D721Med (cell line): Measurements from ENCODE around the gene HDGFL3.

Experiments used
- DNase-seq: peaks from one replicate; pipeline ENCODE4 v3.0.0; 2011; ENCODE audit warnings: low spot score; ENCODE audit not compliant: insufficient read length
- FAIRE-seq: peaks from 2 replicates; lab custom pipeline; 2011; peaks lifted over from hg19 to GRCh38; lab: Jason Lieb, UNC
- CTCF ChIP-seq: IDR thresholded peaks from 2 replicates; pipeline ENCODE4 v1.5.1; 2012; ENCODE audit warnings: mild to moderate bottlenecking, control low read depth; ENCODE audit not compliant: insufficient read depth; ENCODE audit errors: missing control alignments

The HDGFL3 gene

DNA sequence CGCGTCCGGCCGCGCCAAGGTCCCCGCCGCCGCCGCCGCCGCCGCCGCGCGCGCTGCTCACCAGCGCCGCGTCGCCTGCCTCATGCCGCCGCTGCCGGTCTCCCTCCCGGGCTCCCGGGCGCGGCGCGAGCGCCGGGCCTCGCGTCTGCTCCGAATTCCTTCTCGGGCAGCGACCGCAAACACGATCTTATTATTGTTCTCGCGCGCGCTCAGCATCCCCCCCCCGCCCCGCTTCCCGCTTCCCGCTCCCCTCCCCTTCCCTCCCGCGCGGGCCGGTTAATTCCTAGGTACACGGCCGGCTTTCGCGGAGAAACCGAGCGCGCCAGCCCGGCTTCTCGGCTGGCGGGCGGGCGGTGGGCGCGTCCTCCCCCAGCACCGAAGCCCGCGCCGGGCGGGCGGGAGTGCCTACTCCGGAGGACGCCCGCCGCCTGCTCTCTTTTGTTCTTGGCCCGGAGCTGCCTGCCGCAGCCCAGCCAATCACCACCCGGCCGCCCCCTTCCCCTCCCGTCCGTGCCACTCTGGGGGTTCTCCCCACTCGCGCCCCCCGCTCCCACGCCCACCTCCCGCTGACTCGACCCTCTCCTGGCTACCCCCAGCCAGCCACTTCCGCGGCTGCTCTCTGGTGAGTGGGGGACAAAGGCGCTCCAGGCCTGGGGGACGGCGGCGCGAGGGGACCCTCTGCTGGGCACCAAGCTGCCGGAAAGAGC, at the start of gene HDGFL3:
HDGFL3 (minus strand) TSS at position 164 of the 707 bp plus-strand sequence. CDS start 409 bp downstream, outside the sequence.
- FAIRE-seq = no peak
- no peak for TF ChIP-seq CTCF
- DNase-seq = peak; percentile 43

DNA sequence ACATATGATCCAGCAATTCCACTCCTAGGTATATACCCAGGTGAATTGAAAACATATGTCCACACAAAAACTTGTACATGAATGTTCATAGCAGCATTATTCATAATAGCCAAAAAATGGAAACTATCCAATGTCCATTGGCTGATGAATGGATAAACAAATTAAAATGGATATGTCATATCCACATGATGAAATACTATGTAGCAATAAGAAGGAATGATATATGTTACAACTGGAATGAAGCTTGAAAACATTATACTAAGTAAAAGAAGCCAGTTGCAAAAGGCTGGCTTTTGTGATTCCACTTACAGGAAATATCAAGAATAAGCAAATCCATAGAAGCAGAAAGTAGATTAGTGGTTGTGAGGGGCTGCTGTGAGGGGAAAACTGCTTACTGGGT, 43.2 kb upstream of the HDGFL3 start:
- no peak for TF ChIP-seq CTCF
- no peak for DNase-seq
- FAIRE-seq = no peak

DNA sequence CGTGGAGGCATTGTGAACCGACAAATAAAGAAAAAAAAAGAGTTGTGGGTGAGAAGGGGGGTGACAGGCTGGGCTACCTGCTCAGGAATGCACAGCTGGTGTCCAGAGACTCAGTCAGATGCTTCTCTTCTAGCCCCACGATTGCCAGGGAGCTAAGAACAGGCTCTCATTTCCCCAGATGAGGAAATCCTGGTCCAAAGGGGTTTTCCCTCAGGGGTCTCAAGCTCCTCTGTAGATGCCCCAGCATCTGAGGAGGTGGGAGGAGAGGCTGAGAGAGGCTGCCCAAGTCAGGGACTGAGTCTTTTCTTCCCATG, 41.4 kb upstream of the HDGFL3 start:
- DNase-seq = no peak
- FAIRE-seq = no peak
- TF ChIP-seq CTCF = no peak

GRCh38 chr15:83248151-83249029, 40.8 kb upstream of the HDGFL3 start:
- TF ChIP-seq CTCF = peak; percentile 81
- peak; percentile 76 for FAIRE-seq
- DNase-seq = no peak

DNA sequence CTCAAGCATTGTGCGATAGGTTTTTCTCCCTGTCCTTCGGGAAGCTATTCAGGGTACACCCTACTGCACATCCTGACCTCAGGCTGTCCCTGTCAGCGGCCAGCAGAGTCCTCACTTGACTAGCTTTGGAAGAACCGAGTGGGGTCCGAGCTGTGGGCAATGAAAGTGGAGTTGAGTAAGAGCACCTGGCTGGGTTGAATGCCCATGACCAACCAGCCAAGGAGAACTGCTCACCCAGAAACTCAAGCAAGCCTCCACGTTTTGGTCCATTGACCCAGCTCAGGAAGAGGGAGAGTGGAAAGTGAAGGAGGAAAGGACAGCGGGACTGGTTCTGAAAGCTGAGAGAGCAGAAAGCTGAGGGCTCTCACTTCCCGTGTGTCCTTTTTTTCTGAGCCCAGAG, 36.0 kb upstream of the HDGFL3 start:
- no peak for FAIRE-seq

GRCh38 chr15:83230242-83230641, 22.6 kb upstream of the HDGFL3 start:
- no peak for TF ChIP-seq CTCF
- DNase-seq (no peak), FAIRE-seq (no peak)

More for the DNA sequence above, 36.0 kb upstream of the HDGFL3 start:
- no peak for DNase-seq
- TF ChIP-seq CTCF = no peak
